K562 (cell line): ENCODE measurements around the gene GAS2L2. TPM values are rescaled to one million over a fixed set of nuclear protein-coding genes. Genes with fewer than 3 reads are reported as not detected.

Experiments
- CBFA2T2 ChIP-seq: fragments of 450-650 bp; conservative IDR thresholded peaks from 2 replicates; pipeline ENCODE4 v1.6.1; 2017; ENCODE audit warnings: mild to moderate bottlenecking
- CBFA2T3 ChIP-seq: fragments of 450-650 bp; IDR thresholded peaks from 2 replicates; pipeline ENCODE4 v1.6.1; 2017
- CBX2 ChIP-seq: fragments of 200-600 bp; sonication (generic); IDR thresholded peaks from one replicate; pipeline ENCODE4 v1.6.1; 2012; ENCODE audit warnings: mild to moderate bottlenecking, low read length, inconsistent platforms; ENCODE audit not compliant: insufficient read depth, poor library complexity, severe bottlenecking
- DMBX1 ChIP-seq: fragments of 250-450 bp; sonication (Bioruptor Pico); IDR thresholded peaks from 2 replicates; pipeline ENCODE4 v1.8.0; 2022; ENCODE audit warnings: inconsistent platforms, mild to moderate bottlenecking, moderate library complexity, borderline replicate concordance
- EP400 ChIP-seq: fragments of 450-650 bp; IDR thresholded peaks from 2 replicates; pipeline ENCODE4 v1.6.1; 2017; ENCODE audit warnings: antibody characterized with exemption, mild to moderate bottlenecking, moderate library complexity
- FOXO4 ChIP-seq: fragments of 450-650 bp; formaldehyde crosslinking; IDR thresholded peaks from 2 replicates; pipeline ENCODE4 v1.4.0; 2020; ENCODE audit warnings: mild to moderate bottlenecking, moderate library complexity
- GABPB1 ChIP-seq: sonication (generic); formaldehyde crosslinking; IDR thresholded peaks from 2 replicates; pipeline ENCODE4 v1.8.0; 2022; ENCODE audit warnings: mild to moderate bottlenecking, missing genetic modification reagents
- HES1 ChIP-seq: fragments of 450-650 bp; IDR thresholded peaks from 2 replicates; pipeline ENCODE4 v1.6.1; 2016; ENCODE audit warnings: low read depth, mild to moderate bottlenecking, moderate library complexity
- L3MBTL2 ChIP-seq: fragments of 450-650 bp; IDR thresholded peaks from 2 replicates; pipeline ENCODE4 v1.6.1; 2016; ENCODE audit warnings: mild to moderate bottlenecking, moderate library complexity
- MTA2 ChIP-seq: fragments of 450-650 bp; IDR thresholded peaks from 2 replicates; pipeline ENCODE4 v1.6.1; 2016; ENCODE audit warnings: low read depth
- MYC ChIP-seq, 2 experiments: fragments of 250-450 bp in 1 of 2; sonication (Bioruptor Pico) in 1 of 2; IDR thresholded peaks; 2 replicates each; pipeline versions ENCODE4 v1.5.1 to v1.6.1; 2012 to 2021; ENCODE audit warnings: low read depth in 2 of 2, borderline replicate concordance in 1 of 2, improper control_type of control experiment in 1 of 2, low read length in 1 of 2, mild to moderate bottlenecking in 1 of 2, moderate library complexity in 1 of 2
- NBN ChIP-seq: fragments of 450-650 bp; IDR thresholded peaks from 2 replicates; pipeline ENCODE4 v1.6.1; 2016; ENCODE audit warnings: low read depth, mild to moderate bottlenecking
- NCOA4 ChIP-seq: fragments of 450-650 bp; IDR thresholded peaks from 2 replicates; pipeline ENCODE4 v1.6.1; 2018; ENCODE audit warnings: mild to moderate bottlenecking; ENCODE audit not compliant: partially characterized antibody
- POLR2A ChIP-seq: fragments of 450-650 bp; conservative IDR thresholded peaks from 2 replicates; pipeline ENCODE4 v1.6.1; 2016
- POLR2AphosphoS2 ChIP-seq: IDR thresholded peaks from 2 replicates; pipeline ENCODE4 v1.6.1; 2012; ENCODE audit warnings: low read length, improper control_type of control experiment
- POU5F1 ChIP-seq: fragments of 150-350 bp; IDR thresholded peaks from 2 replicates; pipeline ENCODE4 v1.6.1; 2014; ENCODE audit warnings: borderline replicate concordance, low read length, low read depth, mild to moderate bottlenecking; ENCODE audit not compliant: partially characterized antibody
- RAD21 ChIP-seq, 2 experiments: fragments of 250-450 bp in 1 of 2; fragments of 450-650 bp in 1 of 2; sonication (Bioruptor Pico) in 1 of 2; formaldehyde crosslinking in 1 of 2; IDR thresholded peaks in 1 of 2; conservative IDR thresholded peaks in 1 of 2; 2 replicates each; pipeline versions ENCODE4 v1.4.0 to v1.8.0; 2020 to 2022; ENCODE audit warnings: mild to moderate bottlenecking in 2 of 2, moderate library complexity in 1 of 2
- RBM17 ChIP-seq: fragments of 200-400 bp; formaldehyde crosslinking; IDR thresholded peaks from 2 replicates; pipeline ENCODE4 v1.6.1; 2017; ENCODE audit warnings: low read depth, mild to moderate bottlenecking, low read length, borderline replicate concordance
- SMAD2 ChIP-seq: fragments of 150-350 bp; IDR thresholded peaks from 2 replicates; pipeline ENCODE4 v1.6.1; 2014; ENCODE audit warnings: low read depth, mild to moderate bottlenecking, low read length
- STAG1 ChIP-seq: sonication (generic); formaldehyde crosslinking; IDR thresholded peaks from 2 replicates; pipeline ENCODE4 v1.5.0; 2020; ENCODE audit warnings: missing genetic modification reagents, borderline replicate concordance
- XRCC5 ChIP-seq: fragments of 200-400 bp; formaldehyde crosslinking; IDR thresholded peaks from 2 replicates; pipeline ENCODE4 v1.6.1; 2017; ENCODE audit warnings: low read depth, mild to moderate bottlenecking, low read length
- ZBTB33 ChIP-seq: sonication (generic); formaldehyde crosslinking; IDR thresholded peaks from 2 replicates; pipeline ENCODE4 v1.8.1; 2023; ENCODE audit warnings: mild to moderate bottlenecking, missing genetic modification reagents
- ZNF280A ChIP-seq: fragments of 450-650 bp; IDR thresholded peaks from 2 replicates; pipeline ENCODE4 v1.6.1; 2018; ENCODE audit warnings: mild to moderate bottlenecking, low read depth; ENCODE audit not compliant: partially characterized antibody
- polyA plus RNA-seq, 8 experiments: library from polyadenylated mRNA; depleted of rRNA in 4 of 8; stranded (reverse) in 5 of 8; unstranded in 3 of 8; fragments of >200 nt; fragmentation: Nextera tagmentation in 2 of 8; fragmentation: Illumina TruSeq in 1 of 8; extraction: Ambion mirVana in 2 of 8; extraction: Trizol in 1 of 8; gene quantifications; 2 replicates each; pipeline versions ENCODE4 v1.2.1 to v1.2.3, GENCODE V29; 2011 to 2014; ENCODE audit warnings: inconsistent platforms in 1 of 8, missing spikeins in 1 of 8
- total RNA-seq, 7 experiments: library from RNA; depleted of rRNA in 6 of 7; stranded (reverse); fragments of >200 nt in 6 of 7; fragmentation: Illumina TruSeq in 2 of 7; extraction: Trizol in 2 of 7; gene quantifications; 2 replicates each; pipeline versions ENCODE4 v1.2.1 to v1.2.3, GENCODE V29; 2011 to 2021; ENCODE audit warnings: low replicate concordance in 1 of 7

GAS2L2 gene
- total and polyA plus RNA-seq, 9 of the 15 experiments (the other 6 are each of a cell fraction or from before 2014, with no cell fraction given), result not detected

GRCh38 chr17:35801583-35802224 lies 48.7 kb upstream of the GAS2L2 start (continued):
- TF ChIP-seq CBX2 (no peak), L3MBTL2 (no peak), STAG1 (CRISPR knock-in tag) (no peak), POLR2AphosphoS2 (no peak), HES1 (no peak), CBFA2T3 (peak; percentile 75), EP400 (no peak), MTA2 (peak; percentile 40), SMAD2 (no peak), ZBTB33 (CRISPR knock-in tag) (no peak), RAD21 (CRISPR knock-in tag; conservative IDR thresholded peaks at IDR 0.05 in 1 of 2, IDR thresholded peaks at IDR 0.05 in 1 of 2) (no peak), NBN (no peak), XRCC5 (no peak), DMBX1 (CRISPR knock-in tag) (no peak), RBM17 (no peak), MYC (IDR thresholded peaks at IDR 0.05; ENCODE audit: low read depth, low read length) (no peak), MYC (CRISPR knock-in tag; IDR thresholded peaks at IDR 0.05; ENCODE audit: borderline replicate concordance, low read depth) (no peak), NCOA4 (no peak), FOXO4 (CRISPR knock-in tag) (no peak), GABPB1 (no peak), CBFA2T2 (peak; percentile 35; the same call in 1 of the 2 replicates), POLR2A (no peak), POU5F1 (no peak), ZNF280A (no peak)
